AG04450 (cell line): ENCODE data around the gene VARS1. TPM values are rescaled to one million over a fixed set of nuclear protein-coding genes. Genes with fewer than 3 reads are reported as not detected.

Experiments used
- CTCF ChIA-PET: fragments of 300-600, 350-600 bp; formaldehyde crosslinking; extraction: SDS; loops from one replicate; lab custom pipeline; 2022; ENCODE audit warnings: antibody characterized with exemption, inconsistent platforms; lab: Charles Lee
- POLR2A ChIA-PET: fragments of 350-600 bp; formaldehyde crosslinking; extraction: SDS; loops from one replicate; lab custom pipeline; 2021; ENCODE audit warnings: antibody characterized with exemption, inconsistent platforms; lab: Yijun Ruan, JAX
- DNase-seq: peaks from one replicate; pipeline ENCODE4 v3.0.0-alpha.2; 2011; ENCODE audit warnings: low read depth, low spot score
- H3K27ac ChIP-seq: one replicate; pipeline ENCODE4 v1.5.1; 2012; ENCODE audit warnings: low read depth, low read length, control low read depth
- H3K27me3 ChIP-seq: one replicate; pipeline ENCODE4 v1.6.0; 2012; ENCODE audit warnings: low read length; ENCODE audit not compliant: control insufficient read depth, insufficient read depth
- H3K4me3 ChIP-seq: 2 replicates; pipeline ENCODE4 v1.5.1; 2011; ENCODE audit warnings: mild to moderate bottlenecking, low read depth, low read length, control low read depth
- H3K9me3 ChIP-seq: 2 replicates; pipeline ENCODE4 v1.5.1; 2012; ENCODE audit warnings: low read length; ENCODE audit not compliant: control insufficient read depth, insufficient read depth
- CTCF ChIP-seq: IDR thresholded peaks from 2 replicates; pipeline ENCODE4 v1.5.1; 2011; ENCODE audit warnings: low read depth, low read length, control low read depth, inconsistent platforms
- polyA plus RNA-seq: library from polyadenylated mRNA; depleted of rRNA; stranded (reverse); fragments of >200 nt; gene quantifications from 2 replicates; pipeline ENCODE4 v1.2.3, GENCODE V29; 2011

Gene VARS1
- polyA plus RNA-seq, 1 experiment = 16.0 TPM

GRCh38 chr6:31780507-31781243 is 14.9 kb downstream of the VARS1 start:
- H3K4me3 ChIP-seq = no peak overlapping the region
- no peak for DNase-seq
- H3K27me3 ChIP-seq = no peaks in the 10 kb centered on the region
- H3K27ac ChIP-seq = no peak overlapping the region
- no peak for TF ChIP-seq CTCF
- CTCF ChIA-PET = interaction anchor here (4.2 kb wide), 1 partner anchor 11 kb away, joined by 24 read pairs; no protein-coding TSS in a partner anchor
- H3K9me3 ChIP-seq = no peaks in the 10 kb centered on the region
- POLR2A ChIA-PET = no interaction called here

- ChIA-PET CTCF (interaction anchor here (4.2 kb wide), 1 partner anchor 11 kb away, joined by 24 read pairs; no protein-coding TSS in a partner anchor), POLR2A (no interaction called here)
- no peaks in the 10 kb centered on the region for H3K9me3 ChIP-seq
- no peak overlapping the region for H3K27ac ChIP-seq
- no peak for DNase-seq
- TF ChIP-seq CTCF = no peak
- no peak overlapping the region for H3K4me3 ChIP-seq
- H3K27me3 ChIP-seq = no peaks in the 10 kb centered on the region
Measured at GRCh38 chr6:31779908-31780307, 15.6 kb downstream of the VARS1 start.

- H3K9me3 ChIP-seq = no peaks in the 10 kb centered on the region
- DNase-seq = no peak
- H3K27ac ChIP-seq = no peak overlapping the region
- ChIA-PET POLR2A (interaction anchor here (0.6 to 0.7 kb wide), 2 partner anchors 120 to 1182 kb away, joined by 3 to 4 read pairs; no protein-coding TSS in a partner anchor), CTCF (interaction anchor here (1.1 to 4.2 kb wide), 2 partner anchors 9 to 12 kb away, joined by 3 to 24 read pairs; no protein-coding TSS in a partner anchor)
- no peaks in the 10 kb centered on the region for H3K27me3 ChIP-seq
- no peak for TF ChIP-seq CTCF
- H3K4me3 ChIP-seq = no peak overlapping the region
Measured at GRCh38 chr6:31778999-31779885, 16.3 kb downstream of the VARS1 start.

- Histone ChIP-seq H3K27me3 (no peaks in the 10 kb centered on the region), H3K4me3 (no peak overlapping the region), H3K27ac (peak overlapping the region; percentile 21), H3K9me3 (no peaks in the 10 kb centered on the region)
- no peak for TF ChIP-seq CTCF
- ChIA-PET CTCF (interaction anchor here (1.0 to 4.2 kb wide), 3 partner anchors 8 to 29 kb away, joined by 3 to 24 read pairs (median 3); partner anchors contain the start of gene LSM2), POLR2A (interaction anchor here (0.5 to 1.3 kb wide), 2 partner anchors 49 to 85 kb away, joined by 3 to 9 read pairs; partner anchors contain the start of gene HSPA1B)
- no peak for DNase-seq
Measured at GRCh38 chr6:31778193-31778592, 17.4 kb downstream of the VARS1 start.
